ENCODE results near the gene MAPK12. TPM values are rescaled to one million over a fixed set of nuclear protein-coding genes. Genes with fewer than 3 reads are reported as not detected.

MAPK12 gene
- total RNA-seq, 2 donors from 2014 or later = 8.4 to 18.0 TPM

DNA sequence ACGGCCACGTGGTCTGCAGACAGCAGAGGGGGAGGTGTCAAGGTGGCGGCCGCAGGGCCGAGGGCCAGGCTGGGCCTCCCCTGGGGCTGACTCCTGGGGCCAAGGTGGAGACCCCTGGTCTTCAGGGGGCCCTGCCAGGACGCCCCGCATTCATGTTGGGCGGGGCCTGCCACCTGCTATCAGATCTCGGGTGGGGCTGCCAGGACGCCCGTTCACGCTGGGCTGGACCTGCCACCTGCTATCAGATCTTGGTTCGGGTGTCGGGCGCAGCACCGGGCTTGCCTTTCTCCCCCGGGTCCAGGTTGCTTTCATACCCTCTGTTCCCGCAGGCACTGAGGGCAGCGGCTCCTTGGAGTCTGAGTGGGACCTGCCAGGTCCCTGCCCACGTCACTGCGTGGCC, 24.8 kb upstream of the MAPK12 start:
- Histone ChIP-seq H3K4me1 (replicated peaks) (peaks cover 14% of the 10 kb centered on the region), H3K4me3 (no peak overlapping the region), H3K36me3 (peaks cover 23 to 58% of the 10 kb centered on the region in 2 donors), H3K27me3 (replicated peaks; ENCODE audit: insufficient read depth) (no peaks in the 10 kb centered on the region), H3K9me3 (no peaks in the 10 kb centered on the region), H3K27ac (no peak overlapping the region)
- DNase-seq (ENCODE audit: low spot score) = no peak
- no peak for TF ChIP-seq POLR2A (IDR thresholded peaks at IDR 0.05)
- TF ChIP-seq, protein P1, sequence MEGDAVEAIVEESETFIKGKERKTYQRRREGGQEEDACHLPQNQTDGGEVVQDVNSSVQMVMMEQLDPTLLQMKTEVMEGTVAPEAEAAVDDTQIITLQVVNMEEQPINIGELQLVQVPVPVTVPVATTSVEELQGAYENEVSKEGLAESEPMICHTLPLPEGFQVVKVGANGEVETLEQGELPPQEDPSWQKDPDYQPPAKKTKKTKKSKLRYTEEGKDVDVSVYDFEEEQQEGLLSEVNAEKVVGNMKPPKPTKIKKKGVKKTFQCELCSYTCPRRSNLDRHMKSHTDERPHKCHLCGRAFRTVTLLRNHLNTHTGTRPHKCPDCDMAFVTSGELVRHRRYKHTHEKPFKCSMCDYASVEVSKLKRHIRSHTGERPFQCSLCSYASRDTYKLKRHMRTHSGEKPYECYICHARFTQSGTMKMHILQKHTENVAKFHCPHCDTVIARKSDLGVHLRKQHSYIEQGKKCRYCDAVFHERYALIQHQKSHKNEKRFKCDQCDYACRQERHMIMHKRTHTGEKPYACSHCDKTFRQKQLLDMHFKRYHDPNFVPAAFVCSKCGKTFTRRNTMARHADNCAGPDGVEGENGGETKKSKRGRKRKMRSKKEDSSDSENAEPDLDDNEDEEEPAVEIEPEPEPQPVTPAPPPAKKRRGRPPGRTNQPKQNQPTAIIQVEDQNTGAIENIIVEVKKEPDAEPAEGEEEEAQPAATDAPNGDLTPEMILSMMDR (IDR thresholded peaks at IDR 0.05) = no peak
- TF ChIP-seq POLR2AphosphoS5 (IDR thresholded peaks at IDR 0.05) = no peak
- 79% methylated on average over 20 of the region's 21 CpGs for WGBS
- intact Hi-C loops (cut with DNase I) = no loop called here

DNA sequence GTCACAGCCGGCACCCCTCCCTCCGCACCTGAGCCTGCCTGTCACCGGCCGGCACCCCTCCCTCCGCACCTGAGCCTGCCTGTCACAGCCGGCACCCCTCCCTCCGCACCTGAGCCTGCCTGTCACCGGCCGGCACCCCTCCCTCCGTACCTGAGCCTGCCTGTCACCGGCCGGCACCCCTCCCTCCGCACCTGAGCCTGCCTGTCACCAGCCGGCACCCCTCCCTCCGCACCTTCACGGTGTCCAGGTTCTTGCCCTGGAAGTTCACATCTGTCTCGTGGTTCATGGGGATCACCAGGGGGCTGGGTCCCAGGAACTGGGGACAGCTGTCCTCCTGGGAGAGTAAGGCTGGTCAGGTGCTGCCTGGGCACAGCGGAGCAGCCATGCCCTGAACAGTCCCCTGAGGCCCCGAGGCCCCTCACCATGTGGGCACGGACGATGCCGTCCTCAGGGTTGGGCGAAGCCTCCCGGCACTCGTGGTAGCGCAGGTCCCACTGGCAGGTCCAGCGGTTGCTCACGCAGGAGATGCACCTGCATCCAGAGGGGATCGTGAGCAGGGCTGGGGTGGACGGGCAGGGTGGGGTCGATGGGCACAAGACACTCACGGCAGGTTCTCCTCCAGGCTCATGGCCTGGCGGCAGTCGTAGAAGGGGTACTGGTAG, 24.2 kb upstream of the MAPK12 start:
- no peak overlapping the region for H3K27ac ChIP-seq
- H3K36me3 ChIP-seq = peaks cover 27 to 64% of the 10 kb centered on the region in 2 donors
- intact Hi-C loops (cut with DNase I) = no loop called here
- no peak for DNase-seq (ENCODE audit: low spot score)
- H3K4me3 ChIP-seq = no peak overlapping the region
- TF ChIP-seq POLR2AphosphoS5 (IDR thresholded peaks at IDR 0.05) = no peak
- H3K4me1 ChIP-seq (replicated peaks) = peaks cover 14% of the 10 kb centered on the region
- 88% methylated on average over 30 of the region's 34 CpGs for WGBS
- H3K9me3 ChIP-seq = no peaks in the 10 kb centered on the region
- no peaks in the 10 kb centered on the region for H3K27me3 ChIP-seq (replicated peaks; ENCODE audit: insufficient read depth)

DNA sequence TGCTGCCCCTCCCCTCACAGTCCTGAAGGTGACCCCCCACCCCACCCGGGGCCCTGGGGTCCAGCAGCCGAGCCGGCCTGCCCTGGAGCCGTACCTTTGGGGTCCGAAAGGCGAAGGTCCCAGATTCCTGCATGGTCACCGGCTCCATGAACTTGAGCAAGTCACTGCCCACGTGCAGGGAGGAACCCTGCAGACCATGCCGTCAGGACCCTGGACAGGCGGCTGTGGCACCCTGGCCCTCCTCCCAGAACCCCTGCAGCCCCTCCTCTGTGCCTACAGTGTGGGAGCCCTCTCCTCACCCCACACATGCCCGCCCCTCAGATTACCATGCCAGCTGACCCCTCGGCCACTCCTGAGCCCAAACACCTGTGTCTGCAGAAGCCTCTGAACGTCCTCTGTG, 23.0 kb upstream of the MAPK12 start:
- H3K36me3 ChIP-seq = peaks cover 37 to 68% of the 10 kb centered on the region in 2 donors
- no peak overlapping the region for H3K4me3 ChIP-seq
- WGBS = 80% methylated on average over 12 of the region's 13 CpGs
- H3K4me1 ChIP-seq (replicated peaks) = peaks cover 14% of the 10 kb centered on the region
- intact Hi-C loops (cut with DNase I) = no loop called here
- no peaks in the 10 kb centered on the region for H3K9me3 ChIP-seq
- no peaks in the 10 kb centered on the region for H3K27me3 ChIP-seq (replicated peaks; ENCODE audit: insufficient read depth)
- TF ChIP-seq POLR2A (IDR thresholded peaks at IDR 0.05) (no peak), POLR2AphosphoS5 (IDR thresholded peaks at IDR 0.05) (no peak)
- TF ChIP-seq, protein P1 (IDR thresholded peaks at IDR 0.05) = no peak
- no peak for DNase-seq (ENCODE audit: low spot score)
- H3K27ac ChIP-seq = no peak overlapping the region

DNA sequence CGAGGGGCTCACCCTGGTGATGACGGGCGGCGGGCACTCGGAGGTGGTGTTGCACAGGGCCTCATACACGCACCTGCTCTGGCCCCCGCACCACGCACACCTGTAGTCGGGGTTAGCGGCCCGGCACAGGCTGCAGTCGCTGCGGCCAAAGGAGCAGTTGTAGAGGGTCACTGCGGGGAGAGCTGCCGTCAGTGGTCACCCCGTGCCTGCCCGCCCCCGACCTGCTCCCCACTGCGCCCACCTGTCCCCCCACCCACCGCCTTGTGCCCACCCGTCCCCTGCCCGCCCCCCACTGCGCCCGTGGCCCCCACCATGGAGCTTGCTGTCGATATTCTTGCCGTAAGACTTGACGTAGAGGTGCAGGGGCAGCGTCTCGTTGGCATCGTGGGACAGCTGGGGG, 22.3 kb upstream of the MAPK12 start:
- TF ChIP-seq POLR2AphosphoS5 (IDR thresholded peaks at IDR 0.05) (no peak), POLR2A (IDR thresholded peaks at IDR 0.05) (no peak)
- TF ChIP-seq, protein P1 (IDR thresholded peaks at IDR 0.05) = no peak
- peaks cover 14% of the 10 kb centered on the region for H3K4me1 ChIP-seq (replicated peaks)
- intact Hi-C loops (cut with DNase I) = no loop called here
- H3K27ac ChIP-seq = peak overlapping the region in 1 of 2 donors; percentile 63
- no peaks in the 10 kb centered on the region for H3K27me3 ChIP-seq (replicated peaks; ENCODE audit: insufficient read depth)
- 86% methylated on average over 30 of the region's 30 CpGs for WGBS
- H3K9me3 ChIP-seq = no peaks in the 10 kb centered on the region
- DNase-seq (ENCODE audit: low spot score) = no peak
- H3K4me3 ChIP-seq = no peak overlapping the region
- H3K36me3 ChIP-seq = peaks cover 33 to 65% of the 10 kb centered on the region in 2 donors

DNA sequence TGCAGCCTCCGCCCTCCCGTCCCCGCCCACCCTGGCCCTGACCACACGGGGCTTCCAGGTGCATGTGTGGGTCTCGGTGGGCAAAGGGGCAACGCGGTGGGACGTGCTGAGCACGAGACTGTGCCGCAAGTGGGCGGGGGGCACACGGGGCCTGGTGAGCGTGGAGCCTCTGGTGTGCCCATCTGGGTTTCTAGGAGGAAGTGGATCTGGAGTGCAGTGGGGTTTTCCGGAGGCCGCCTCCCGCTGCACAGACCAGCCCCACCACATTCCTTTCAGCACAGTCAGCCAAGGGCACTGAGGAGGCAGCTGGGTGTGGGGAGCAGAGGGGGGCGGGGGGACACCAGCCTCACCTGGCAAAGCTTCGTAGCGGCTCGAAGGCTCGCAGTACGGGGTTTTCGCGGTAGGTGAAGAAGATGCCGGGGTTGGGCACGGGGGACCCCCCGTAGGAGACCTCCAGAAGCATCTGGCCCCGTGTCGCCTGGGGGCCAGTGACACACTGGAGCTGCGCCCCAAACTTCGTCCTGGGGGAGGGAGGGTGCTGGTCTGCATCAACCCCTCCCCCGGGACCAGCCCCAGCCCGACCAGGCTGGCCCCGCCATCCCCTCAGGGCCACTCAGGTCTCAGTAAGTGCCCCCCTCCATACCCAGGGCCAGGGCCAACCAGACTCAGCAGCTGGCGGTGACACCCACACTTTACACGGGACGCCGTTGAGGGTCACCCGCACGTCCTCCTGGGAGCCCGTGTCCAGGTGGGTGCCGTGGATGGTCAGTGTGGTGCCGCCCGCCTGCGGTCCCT, 21.1 kb upstream of the MAPK12 start:
- DNase-seq (ENCODE audit: low spot score) = peak; percentile 90
- Histone ChIP-seq H3K36me3 (peaks cover 35 to 64% of the 10 kb centered on the region in 2 donors), H3K4me3 (peak overlapping the region in 1 of 2 donors; percentile 8), H3K4me1 (replicated peaks) (peaks cover 14% of the 10 kb centered on the region), H3K27ac (peak overlapping the region; percentile 63 to 70), H3K27me3 (replicated peaks; ENCODE audit: insufficient read depth) (no peaks in the 10 kb centered on the region), H3K9me3 (no peaks in the 10 kb centered on the region)
- WGBS = 59% methylated on average over 28 of the region's 45 CpGs
- intact Hi-C loops (cut with DNase I) = no loop called here
- TF ChIP-seq POLR2A (IDR thresholded peaks at IDR 0.05) (no peak), POLR2AphosphoS5 (IDR thresholded peaks at IDR 0.05) (peak; percentile 81)
- TF ChIP-seq, protein P1 (IDR thresholded peaks at IDR 0.05) = no peak
